ENCODE results near the gene TSPAN17.

TSPAN17 gene

DNA sequence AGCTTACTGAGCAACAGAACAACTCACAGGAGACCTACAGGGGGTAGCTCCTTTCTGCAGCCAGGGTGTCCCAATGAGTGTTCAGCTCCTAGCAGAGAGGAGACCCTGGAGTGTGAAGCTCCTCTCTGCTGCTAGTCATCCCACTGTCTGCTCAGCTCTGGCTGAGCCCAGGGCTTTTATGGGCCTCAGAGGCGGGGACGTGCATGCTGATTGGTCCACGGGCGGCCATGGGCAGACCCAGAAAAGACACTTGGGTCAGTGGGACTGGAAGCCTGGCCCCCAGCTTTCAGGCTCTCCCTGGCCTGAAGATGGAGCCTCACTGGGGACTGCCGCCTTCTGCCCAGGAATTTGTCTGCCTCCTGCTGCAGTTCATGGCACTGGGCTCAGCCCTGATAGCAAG lies 40.6 kb downstream of the TSPAN17 start:
- Histone ChIP-seq H2AFZ (ENCODE audit: low read length) (no peak overlapping the region), H3K9me3 (ENCODE audit: low read length) (peaks cover 13% of the 10 kb centered on the region), H4K20me1 (ENCODE audit: insufficient read depth, low read length) (no peaks in the 10 kb centered on the region), H3K4me2 (ENCODE audit: low read length) (no peak overlapping the region), H3K27ac (ENCODE audit: low read depth, low read length, poor library complexity, severe bottlenecking) (no peak overlapping the region), H3K36me3 (ENCODE audit: insufficient read depth, low read length) (no peaks in the 10 kb centered on the region; the same call in 1 of the 2 replicates), H3K4me3 (ENCODE audit: low read depth, low read length, poor library complexity, severe bottlenecking) (no peak overlapping the region), H3K9ac (ENCODE audit: low read length) (no peak overlapping the region), H3K27me3 (ENCODE audit: insufficient read depth, low read length) (peaks cover 17% of the 10 kb centered on the region), H3K79me2 (ENCODE audit: insufficient read depth, low read length) (no peaks in the 10 kb centered on the region), H3K4me1 (ENCODE audit: insufficient read depth, low read length, severe bottlenecking) (no peaks in the 10 kb centered on the region), H3F3A (ENCODE audit: insufficient read depth, low read length) (no peaks in the 10 kb centered on the region), H3K9me2 (ENCODE audit: low read depth, low read length) (no peaks in the 10 kb centered on the region)
- TF ChIP-seq EZH2 (IDR thresholded peaks at IDR 0.05; ENCODE audit: borderline replicate concordance, low read length) = no peak
- TF ChIP-seq, protein P1, sequence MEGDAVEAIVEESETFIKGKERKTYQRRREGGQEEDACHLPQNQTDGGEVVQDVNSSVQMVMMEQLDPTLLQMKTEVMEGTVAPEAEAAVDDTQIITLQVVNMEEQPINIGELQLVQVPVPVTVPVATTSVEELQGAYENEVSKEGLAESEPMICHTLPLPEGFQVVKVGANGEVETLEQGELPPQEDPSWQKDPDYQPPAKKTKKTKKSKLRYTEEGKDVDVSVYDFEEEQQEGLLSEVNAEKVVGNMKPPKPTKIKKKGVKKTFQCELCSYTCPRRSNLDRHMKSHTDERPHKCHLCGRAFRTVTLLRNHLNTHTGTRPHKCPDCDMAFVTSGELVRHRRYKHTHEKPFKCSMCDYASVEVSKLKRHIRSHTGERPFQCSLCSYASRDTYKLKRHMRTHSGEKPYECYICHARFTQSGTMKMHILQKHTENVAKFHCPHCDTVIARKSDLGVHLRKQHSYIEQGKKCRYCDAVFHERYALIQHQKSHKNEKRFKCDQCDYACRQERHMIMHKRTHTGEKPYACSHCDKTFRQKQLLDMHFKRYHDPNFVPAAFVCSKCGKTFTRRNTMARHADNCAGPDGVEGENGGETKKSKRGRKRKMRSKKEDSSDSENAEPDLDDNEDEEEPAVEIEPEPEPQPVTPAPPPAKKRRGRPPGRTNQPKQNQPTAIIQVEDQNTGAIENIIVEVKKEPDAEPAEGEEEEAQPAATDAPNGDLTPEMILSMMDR (IDR thresholded peaks at IDR 0.05; ENCODE audit: low read length) = no peak

DNA sequence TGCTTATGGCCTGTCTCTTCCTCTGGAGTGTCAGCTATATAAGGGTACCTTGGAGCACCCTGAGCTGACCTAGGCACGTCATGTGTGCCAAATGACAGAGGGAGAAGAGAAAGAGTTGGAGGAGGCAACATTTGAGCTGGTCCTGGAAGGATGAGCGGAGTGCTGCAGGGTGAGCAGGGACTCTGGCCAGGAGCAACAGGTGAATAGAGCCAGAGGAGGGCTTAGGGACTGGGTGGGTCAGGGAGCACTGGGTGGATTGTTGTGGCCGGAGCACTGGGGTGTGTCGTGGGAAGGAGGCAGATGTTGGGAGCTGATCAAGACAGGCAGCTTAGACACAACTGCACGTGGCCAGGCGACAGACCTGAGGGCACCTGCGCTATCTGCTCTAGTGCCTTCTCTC lies 43.6 kb downstream of the TSPAN17 start:
- H3K4me1 ChIP-seq (ENCODE audit: insufficient read depth, low read length, severe bottlenecking) = no peaks in the 10 kb centered on the region
- no peak overlapping the region for H3K4me3 ChIP-seq (ENCODE audit: low read depth, low read length, poor library complexity, severe bottlenecking)
- H3K4me2 ChIP-seq (ENCODE audit: low read length) = no peak overlapping the region
- no peak overlapping the region for H3K9ac ChIP-seq (ENCODE audit: low read length)
- no peaks in the 10 kb centered on the region for H3K9me2 ChIP-seq (ENCODE audit: low read depth, low read length)
- peaks cover 7% of the 10 kb centered on the region; the same call in 1 of the 2 replicates for H3K9me3 ChIP-seq (ENCODE audit: low read length)
- H3K79me2 ChIP-seq (ENCODE audit: insufficient read depth, low read length) = no peaks in the 10 kb centered on the region
- no peak overlapping the region for H3K27ac ChIP-seq (ENCODE audit: low read depth, low read length, poor library complexity, severe bottlenecking)
- no peaks in the 10 kb centered on the region for H3F3A ChIP-seq (ENCODE audit: insufficient read depth, low read length)
- no peak overlapping the region for H2AFZ ChIP-seq (ENCODE audit: low read length)
- H3K36me3 ChIP-seq (ENCODE audit: insufficient read depth, low read length) = no peaks in the 10 kb centered on the region
- H3K27me3 ChIP-seq (ENCODE audit: insufficient read depth, low read length) = peaks cover 11% of the 10 kb centered on the region; the same call in 1 of the 2 replicates
- TF ChIP-seq, protein P1 (IDR thresholded peaks at IDR 0.05; ENCODE audit: low read length) = no peak
- TF ChIP-seq EZH2 (IDR thresholded peaks at IDR 0.05; ENCODE audit: borderline replicate concordance, low read length) = no peak
- no peaks in the 10 kb centered on the region for H4K20me1 ChIP-seq (ENCODE audit: insufficient read depth, low read length)

DNA sequence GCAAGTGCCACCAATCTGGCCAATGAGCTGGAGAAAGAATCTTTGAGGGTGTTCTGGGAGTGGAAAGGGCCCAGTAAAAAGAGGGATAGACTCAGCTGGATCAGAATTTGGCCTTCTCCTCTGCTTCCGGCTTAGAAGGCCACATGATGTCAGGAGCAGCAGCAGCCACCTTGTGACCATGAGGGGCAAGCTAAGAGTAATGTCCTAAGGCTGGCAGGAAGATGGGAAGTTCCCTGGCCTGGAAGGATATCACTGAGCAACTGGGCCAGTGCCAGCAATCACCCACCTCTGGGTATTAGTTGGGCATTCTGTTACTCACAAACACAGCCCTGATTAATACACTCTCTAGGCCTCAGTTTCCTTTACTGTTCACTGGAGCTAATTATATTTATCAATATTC lies 44.2 kb downstream of the TSPAN17 start:
- no peak overlapping the region for H3K9ac ChIP-seq (ENCODE audit: low read length)

More for the DNA sequence above, 44.2 kb downstream of the TSPAN17 start:
- H3K36me3 ChIP-seq (ENCODE audit: insufficient read depth, low read length) = no peaks in the 10 kb centered on the region
- H3K4me2 ChIP-seq (ENCODE audit: low read length) = no peak overlapping the region
- H3K79me2 ChIP-seq (ENCODE audit: insufficient read depth, low read length) = no peaks in the 10 kb centered on the region
- H4K20me1 ChIP-seq (ENCODE audit: insufficient read depth, low read length) = no peaks in the 10 kb centered on the region
- no peaks in the 10 kb centered on the region for H3F3A ChIP-seq (ENCODE audit: insufficient read depth, low read length)
- H3K4me1 ChIP-seq (ENCODE audit: insufficient read depth, low read length, severe bottlenecking) = no peaks in the 10 kb centered on the region
- no peak for TF ChIP-seq EZH2 (IDR thresholded peaks at IDR 0.05; ENCODE audit: borderline replicate concordance, low read length)
- TF ChIP-seq, protein P1 (IDR thresholded peaks at IDR 0.05; ENCODE audit: low read length) = no peak
- H3K27ac ChIP-seq (ENCODE audit: low read depth, low read length, poor library complexity, severe bottlenecking) = no peak overlapping the region
- no peak overlapping the region for H2AFZ ChIP-seq (ENCODE audit: low read length)
- H3K9me3 ChIP-seq (ENCODE audit: low read length) = peaks cover 7% of the 10 kb centered on the region; the same call in 1 of the 2 replicates
- H3K27me3 ChIP-seq (ENCODE audit: insufficient read depth, low read length) = peaks cover 11% of the 10 kb centered on the region; the same call in 1 of the 2 replicates
- no peak overlapping the region for H3K4me3 ChIP-seq (ENCODE audit: low read depth, low read length, poor library complexity, severe bottlenecking)
- H3K9me2 ChIP-seq (ENCODE audit: low read depth, low read length) = no peaks in the 10 kb centered on the region

All from OCI-LY1 (cell line).